ENCODE measurements around the gene YPEL3. TPM values are rescaled to one million over a fixed set of nuclear protein-coding genes. Genes with fewer than 3 reads are reported as not detected.
"Not testable (repeated sequence)": the region's sequence is repeated elsewhere in the genome, so short reads cannot be mapped to it uniquely, and the experiment has no call there.

The YPEL3 gene
- total and polyA plus RNA-seq, 2 donors (not counting 3 experiments of a cell fraction or from before 2014, with no cell fraction given), result 46.1 to 78.0 TPM

- DNase-seq (ENCODE audit: low read depth, low spot score), result no peak
- FAIRE-seq, result no peak
- Histone ChIP-seq H3K79me2 (ENCODE audit: control insufficient read depth, insufficient read depth, low read length) (no peaks in the 10 kb centered on the region), H3K27me3 (ENCODE audit: control insufficient read depth in 2 of 2, insufficient read depth in 2 of 2, low read length in 2 of 2) (no peaks in the 10 kb centered on the region), H3K4me3 (replicated peaks in 1 of 3; ENCODE audit: insufficient read depth in 1 of 3, low read depth in 1 of 3, low read length in 3 of 3) (no peak overlapping the region), H3K27ac (ENCODE audit: insufficient read depth, low read depth, low read length) (no peak overlapping the region), H3K4me1 (ENCODE audit: control insufficient read depth, extremely low read depth, insufficient read depth, low read length) (no peaks in the 10 kb centered on the region), H4K20me1 (replicated peaks; ENCODE audit: control insufficient read depth, extremely low read depth, insufficient read depth, low read length) (no peaks in the 10 kb centered on the region), H3K9me3 (replicated peaks; ENCODE audit: control insufficient read depth, insufficient read depth, low read length) (no peaks in the 10 kb centered on the region), H3K4me2 (ENCODE audit: insufficient read depth, low read length) (no peak overlapping the region), H3K9me1 (replicated peaks; ENCODE audit: control insufficient read depth, extremely low read depth, insufficient read depth, low read length) (no peaks in the 10 kb centered on the region), H3K9ac (replicated peaks; ENCODE audit: extremely low read depth, insufficient read depth, low read length) (no peak overlapping the region), H3K36me3 (ENCODE audit: control insufficient read depth in 2 of 2, extremely low read depth in 1 of 2, insufficient read depth in 2 of 2, low read length in 2 of 2) (no peaks in the 10 kb centered on the region), H2AFZ (ENCODE audit: low read depth, low read length) (no peak overlapping the region)
- dilution Hi-C loops (cut with MboI; ENCODE audit: extremely low pct_ligation_motif_present, low sequenced_read_pairs) (no loop called here), intact Hi-C loops (cut with micrococcal nuclease) (no loop called here)
- BruUV-seq (replicated peaks), result no TSS peak
- TF ChIP-seq POLR2A (IDR thresholded peaks at IDR 0.05; ENCODE audit: low read depth, low read length) (no peak), CTCF (IDR thresholded peaks at IDR 0.05; ENCODE audit: extremely low read depth in 1 of 2, insufficient read depth in 1 of 2, low read depth in 1 of 2, low read length in 2 of 2) (no peak), JUN (IDR thresholded peaks at IDR 0.05; ENCODE audit: borderline replicate concordance, insufficient read depth, insufficient read length, low read depth) (no peak), GATA2 (IDR thresholded peaks at IDR 0.05; ENCODE audit: insufficient read depth, insufficient read length, low read depth, low read length) (no peak), POLR2AphosphoS5 (IDR thresholded peaks at IDR 0.05; ENCODE audit: insufficient read depth, low read depth, low read length) (no peak), MYC (IDR thresholded peaks at IDR 0.05; ENCODE audit: low read depth, low read length) (no peak), MAX (IDR thresholded peaks at IDR 0.05; ENCODE audit: insufficient read depth, insufficient read length) (no peak), EZH2 (IDR thresholded peaks at IDR 0.05; ENCODE audit: borderline replicate concordance, low read depth, low read length, severe bottlenecking) (no peak), FOS (IDR thresholded peaks at IDR 0.05; ENCODE audit: borderline replicate concordance, insufficient read depth, low read length) (no peak)
- ChIA-PET POLR2A (no interaction called here), CTCF (no interaction called here)
Observed at GRCh38 chr16:30127993-30128392, 32.0 kb upstream of the YPEL3 start.

GRCh38 chr16:30125690-30126089 is 29.7 kb upstream of the YPEL3 start:
- H3K27ac ChIP-seq (ENCODE audit: insufficient read depth, low read depth, low read length); H3K27me3 ChIP-seq (ENCODE audit: control insufficient read depth in 2 of 2, insufficient read depth in 2 of 2, low read length in 2 of 2); H4K20me1 ChIP-seq (replicated peaks; ENCODE audit: control insufficient read depth, extremely low read depth, insufficient read depth, low read length); intact Hi-C loops (cut with micrococcal nuclease); H3K79me2 ChIP-seq (ENCODE audit: control insufficient read depth, insufficient read depth, low read length); dilution Hi-C loops (cut with MboI; ENCODE audit: extremely low pct_ligation_motif_present, low sequenced_read_pairs); H3K9ac ChIP-seq (replicated peaks; ENCODE audit: extremely low read depth, insufficient read depth, low read length); DNase-seq (ENCODE audit: low read depth, low spot score); H3K9me1 ChIP-seq (replicated peaks; ENCODE audit: control insufficient read depth, extremely low read depth, insufficient read depth, low read length); H2AFZ ChIP-seq (ENCODE audit: low read depth, low read length); H3K36me3 ChIP-seq (ENCODE audit: control insufficient read depth in 2 of 2, extremely low read depth in 1 of 2, insufficient read depth in 2 of 2, low read length in 2 of 2); H3K4me2 ChIP-seq (ENCODE audit: insufficient read depth, low read length); FAIRE-seq; H3K4me3 ChIP-seq (replicated peaks in 1 of 3; ENCODE audit: insufficient read depth in 1 of 3, low read depth in 1 of 3, low read length in 3 of 3); H3K9me3 ChIP-seq (replicated peaks; ENCODE audit: control insufficient read depth, insufficient read depth, low read length); POLR2A ChIA-PET; BruUV-seq (replicated peaks): not testable (repeated sequence)
- peaks cover 14% of the 10 kb centered on the region for H3K4me1 ChIP-seq (ENCODE audit: control insufficient read depth, extremely low read depth, insufficient read depth, low read length)
- CTCF ChIA-PET, result interaction anchor here (1.0 to 1.1 kb wide), 2 partner anchors 12 to 70 kb away, joined by 3 to 4 read pairs; partner anchors contain the start of gene GDPD3

Data from endothelial cell of umbilical vein (primary cell).